ENCODE data around the gene PSMD2. TPM values are rescaled to one million over a fixed set of nuclear protein-coding genes. Genes with fewer than 3 reads are reported as not detected.
A peak's percentile ranks its signal among the peaks of the same experiment; 100 is the strongest.
"Not testable (repeated sequence)": the region's sequence is repeated elsewhere in the genome, so short reads cannot be mapped to it uniquely, and the experiment has no call there.

The PSMD2 gene
- total and polyA plus RNA-seq, 5 donors, result 161 to 230 (median 223) TPM

- intact Hi-C loops (cut with DNase I), result no loop called here
- Histone ChIP-seq H3K27me3 (ENCODE audit: control insufficient read depth, insufficient read depth) (no peaks in the 10 kb centered on the region), H3K9me3 (ENCODE audit: control insufficient read depth, low read length) (no peaks in the 10 kb centered on the region), H3K27ac (ENCODE audit: low read length) (no peak overlapping the region), H3K4me1 (ENCODE audit: control insufficient read depth, insufficient read depth, low read length) (peaks cover 3% of the 10 kb centered on the region), H3K4me3 (ENCODE audit: low read length) (peak overlapping the region; percentile 65)
- DNase-seq (no peak), ATAC-seq (no peak)
- WGBS, result under 1% methylated on average over 49 of the region's 49 CpGs
Measured at GRCh38 chr3:184260724-184261269, 38.2 kb upstream of the PSMD2 start.

- ATAC-seq (peak; percentile 73 to 75), DNase-seq (peak; percentile 59 to 81 (median 79))
- under 1% methylated on average over 60 of the region's 67 CpGs for WGBS
- Histone ChIP-seq H3K27me3 (ENCODE audit: control insufficient read depth, insufficient read depth) (no peaks in the 10 kb centered on the region), H3K4me1 (ENCODE audit: control insufficient read depth, insufficient read depth, low read length) (peaks cover 3% of the 10 kb centered on the region), H3K4me3 (ENCODE audit: low read length) (peak within 1 kb of the TSS; percentile 65), H3K27ac (ENCODE audit: low read length) (no peak within 1 kb of the TSS), H3K9me3 (ENCODE audit: control insufficient read depth, low read length) (no peaks in the 10 kb centered on the region)
- intact Hi-C loops (cut with DNase I), result no loop called here
Measured at GRCh38 chr3:184261270-184261853, 37.7 kb upstream of the PSMD2 start, which contains the start of gene CAMK2N2. Gene CAMK2N2, minus strand, starts transcription at chr3:184261553. Its CDS starts 268 bp downstream, at chr3:184261285.

- H3K4me1 ChIP-seq (ENCODE audit: control insufficient read depth, insufficient read depth, low read length), result peaks cover 3% of the 10 kb centered on the region
- ATAC-seq (peak; percentile 9 to 22), DNase-seq (no peak)
- 2% methylated on average over 66 of the region's 66 CpGs for WGBS
- H3K4me3 ChIP-seq (ENCODE audit: low read length), result peak overlapping the region; percentile 65
- intact Hi-C loops (cut with DNase I), result no loop called here
- no peaks in the 10 kb centered on the region for H3K9me3 ChIP-seq (ENCODE audit: control insufficient read depth, low read length)
- H3K27ac ChIP-seq (ENCODE audit: low read length), result no peak overlapping the region
- H3K27me3 ChIP-seq (ENCODE audit: control insufficient read depth, insufficient read depth), result no peaks in the 10 kb centered on the region
Measured at GRCh38 chr3:184261854-184262763, 36.9 kb upstream of the PSMD2 start.

- H3K27me3 ChIP-seq (ENCODE audit: control insufficient read depth, insufficient read depth), result no peaks in the 10 kb centered on the region
Measured at GRCh38 chr3:184262764-184263179, 36.3 kb upstream of the PSMD2 start.

GRCh38 chr3:184267249-184267648 is 31.8 kb upstream of the PSMD2 start:
- H3K4me3 ChIP-seq (ENCODE audit: low read length); H3K27me3 ChIP-seq (ENCODE audit: control insufficient read depth, insufficient read depth); ATAC-seq; H3K9me3 ChIP-seq (ENCODE audit: control insufficient read depth, low read length); H3K27ac ChIP-seq (ENCODE audit: low read length); DNase-seq; H3K4me1 ChIP-seq (ENCODE audit: control insufficient read depth, insufficient read depth, low read length); intact Hi-C loops (cut with DNase I): not testable (repeated sequence)
- WGBS, result 88% methylated on average over 1 of the region's 1 CpG

More at GRCh38 chr3:184262764-184263179, 36.3 kb upstream of the PSMD2 start:
- H3K4me3 ChIP-seq (ENCODE audit: low read length), result no peak overlapping the region
- intact Hi-C loops (cut with DNase I), result no loop called here
- no peak overlapping the region for H3K27ac ChIP-seq (ENCODE audit: low read length)
- peaks cover 3% of the 10 kb centered on the region for H3K4me1 ChIP-seq (ENCODE audit: control insufficient read depth, insufficient read depth, low read length)
- WGBS, result 15% methylated on average over 15 of the region's 15 CpGs
- ATAC-seq (no peak), DNase-seq (no peak)
- no peaks in the 10 kb centered on the region for H3K9me3 ChIP-seq (ENCODE audit: control insufficient read depth, low read length)

GRCh38 chr3:184272269-184272668 is 26.8 kb upstream of the PSMD2 start:
- ATAC-seq (no peak), DNase-seq (no peak)
- H3K27ac ChIP-seq (ENCODE audit: low read length), result no peak overlapping the region
- no peaks in the 10 kb centered on the region for H3K4me1 ChIP-seq (ENCODE audit: control insufficient read depth, insufficient read depth, low read length)
- H3K4me3 ChIP-seq (ENCODE audit: low read length), result no peak overlapping the region
- 32% methylated on average over 1 of the region's 1 CpG for WGBS
- intact Hi-C loops (cut with DNase I), result no loop called here
- no peaks in the 10 kb centered on the region for H3K9me3 ChIP-seq (ENCODE audit: control insufficient read depth, low read length)
- H3K27me3 ChIP-seq (ENCODE audit: control insufficient read depth, insufficient read depth), result no peaks in the 10 kb centered on the region

- H3K27me3 ChIP-seq (ENCODE audit: control insufficient read depth, insufficient read depth), result no peaks in the 10 kb centered on the region
Measured at GRCh38 chr3:184275381-184275701, 23.7 kb upstream of the PSMD2 start.

GRCh38 chr3:184275961-184276910 is 22.8 kb upstream of the PSMD2 start, which contains the start of gene ECE2:
Gene ECE2, plus strand, starts transcription at chr3:184276022. Its CDS starts 132 bp downstream, at chr3:184276154.
- Histone ChIP-seq H3K27me3 (ENCODE audit: control insufficient read depth, insufficient read depth) (no peaks in the 10 kb centered on the region), H3K4me3 (ENCODE audit: low read length) (peak within 1 kb of the TSS; percentile 25), H3K4me1 (ENCODE audit: control insufficient read depth, insufficient read depth, low read length) (no peaks in the 10 kb centered on the region), H3K9me3 (ENCODE audit: control insufficient read depth, low read length) (no peaks in the 10 kb centered on the region), H3K27ac (ENCODE audit: low read length) (no peak within 1 kb of the TSS)
- WGBS, result 11% methylated on average over 65 of the region's 65 CpGs
- ATAC-seq (peak; percentile 28 to 56), DNase-seq (peak; percentile 39 to 70 (median 57))
- intact Hi-C loops (cut with DNase I), result no loop called here

More at GRCh38 chr3:184275381-184275701, 23.7 kb upstream of the PSMD2 start:
- ATAC-seq (no peak), DNase-seq (no peak)
- H3K27ac ChIP-seq (ENCODE audit: low read length), result no peak overlapping the region
- no peaks in the 10 kb centered on the region for H3K4me1 ChIP-seq (ENCODE audit: control insufficient read depth, insufficient read depth, low read length)
- H3K4me3 ChIP-seq (ENCODE audit: low read length), result no peak overlapping the region
- 66% methylated on average over 12 of the region's 12 CpGs for WGBS
- intact Hi-C loops (cut with DNase I), result no loop called here
- no peaks in the 10 kb centered on the region for H3K9me3 ChIP-seq (ENCODE audit: control insufficient read depth, low read length)

- Histone ChIP-seq H3K4me1 (ENCODE audit: control insufficient read depth, insufficient read depth, low read length) (no peaks in the 10 kb centered on the region), H3K27ac (ENCODE audit: low read length) (no peak overlapping the region), H3K4me3 (ENCODE audit: low read length) (no peak overlapping the region), H3K27me3 (ENCODE audit: control insufficient read depth, insufficient read depth) (no peaks in the 10 kb centered on the region), H3K9me3 (ENCODE audit: control insufficient read depth, low read length) (no peaks in the 10 kb centered on the region)
- WGBS, result 93% methylated on average over 6 of the region's 6 CpGs
- DNase-seq (no peak), ATAC-seq (peak in 1 of 2 donors; percentile 14)
- intact Hi-C loops (cut with DNase I), result no loop called here
Measured at GRCh38 chr3:184277366-184277765, 21.7 kb upstream of the PSMD2 start.

GRCh38 chr3:184282941-184283340 is 16.1 kb upstream of the PSMD2 start:
- no peak overlapping the region for H3K4me3 ChIP-seq (ENCODE audit: low read length)
- intact Hi-C loops (cut with DNase I), result loop anchor here in 2 of 4 donors (10.0 kb wide), 1 partner anchor 388 kb away; no protein-coding TSS in a partner anchor
- no peaks in the 10 kb centered on the region for H3K9me3 ChIP-seq (ENCODE audit: control insufficient read depth, low read length)
- WGBS, result 93% methylated on average over 4 of the region's 4 CpGs
- no peak overlapping the region for H3K27ac ChIP-seq (ENCODE audit: low read length)
- DNase-seq (no peak), ATAC-seq (no peak)
- no peaks in the 10 kb centered on the region for H3K4me1 ChIP-seq (ENCODE audit: control insufficient read depth, insufficient read depth, low read length)
- no peaks in the 10 kb centered on the region for H3K27me3 ChIP-seq (ENCODE audit: control insufficient read depth, insufficient read depth)
